ENCODE results near the gene CCDC171.

- TF ChIP-seq POLR2AphosphoS5 (IDR thresholded peaks at IDR 0.05; ENCODE audit: low read depth, low read length), result no peak
- TF ChIP-seq TAF1 (IDR thresholded peaks at IDR 0.05; ENCODE audit: borderline replicate concordance, low read depth, low read length), result no peak
Observed at GRCh38 chr9:15513335-15513734, 39.5 kb upstream of the CCDC171 start.
